Activated gamma-delta T cell (primary cell): Measurements from ENCODE around the gene VAMP4.
"Not testable (repeated sequence)": the region's sequence is repeated elsewhere in the genome, so short reads cannot be mapped to it uniquely, and the experiment has no call there.

ENCODE experiments used
- DNase-seq: peaks from one replicate; lab custom pipeline; 2025; lab: John Stamatoyannopoulos, UW

VAMP4 gene

GRCh38 chr1:171751221-171751620 is 9.4 kb upstream of the VAMP4 start:
- DNase-seq, result no peak

DNA sequence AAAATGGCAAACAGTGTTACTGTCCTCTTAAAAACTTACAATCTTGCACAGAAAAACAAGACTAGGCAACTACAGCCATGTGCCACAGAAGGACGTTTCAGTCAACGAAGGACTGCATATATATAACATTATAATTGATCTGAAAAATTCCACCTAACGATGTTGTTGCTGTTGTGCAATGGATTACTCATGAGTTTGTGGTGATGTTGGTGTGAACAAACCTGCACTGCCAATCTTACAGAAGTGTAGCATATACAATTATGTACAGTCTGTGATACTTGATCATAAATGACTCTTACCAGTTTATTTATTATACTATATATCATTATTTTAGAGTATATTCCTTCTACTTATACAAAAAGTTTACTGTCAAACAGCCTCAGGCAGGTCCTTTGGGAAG is 6.8 kb upstream of the VAMP4 start:
- DNase-seq, result no peak

- DNase-seq, result no peak
These were observed 3.1 kb upstream of the VAMP4 start for GRCh38 chr1:171744986-171745385.

DNA sequence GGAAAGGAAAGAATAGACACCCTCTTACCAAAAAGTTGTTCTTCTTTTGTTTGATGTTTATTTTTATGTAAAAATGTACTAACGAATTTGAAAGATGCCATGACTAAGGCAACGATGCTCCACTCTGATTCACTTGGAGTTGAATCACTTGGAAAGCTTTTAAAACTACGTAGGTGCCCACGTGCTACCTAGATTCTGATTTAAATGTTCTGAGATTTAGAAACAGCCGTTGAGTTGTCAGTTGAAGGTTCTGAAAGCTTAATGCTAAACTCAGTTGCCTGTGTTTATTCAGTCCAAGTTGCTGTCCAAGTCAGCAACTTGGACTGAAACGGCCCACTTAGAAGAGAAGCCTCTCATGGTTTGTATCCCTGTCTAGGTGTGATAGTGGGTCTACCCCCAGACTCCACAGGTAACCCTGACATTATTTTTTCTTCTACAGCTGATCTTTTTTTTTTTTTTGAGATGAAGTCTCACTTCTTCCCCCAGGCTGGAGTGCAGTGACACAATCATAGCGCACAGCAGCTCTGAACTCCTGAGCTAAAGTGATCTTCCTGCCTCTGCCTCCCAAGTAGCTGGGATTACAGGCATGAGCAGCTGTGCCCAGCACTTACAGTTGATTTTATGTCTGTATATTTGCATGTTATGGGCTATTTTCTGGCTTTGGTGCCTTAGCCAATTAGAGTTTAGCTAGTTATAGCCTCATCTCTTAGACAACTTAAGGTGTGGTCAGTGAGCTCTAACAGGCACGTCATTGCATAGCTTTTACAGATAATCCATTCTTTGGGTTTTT is 1.4 kb upstream of the VAMP4 start:
- no peak for DNase-seq

- no peak for DNase-seq
These were observed 685 bp upstream of the VAMP4 start for GRCh38 chr1:171742577-171742922.

DNA sequence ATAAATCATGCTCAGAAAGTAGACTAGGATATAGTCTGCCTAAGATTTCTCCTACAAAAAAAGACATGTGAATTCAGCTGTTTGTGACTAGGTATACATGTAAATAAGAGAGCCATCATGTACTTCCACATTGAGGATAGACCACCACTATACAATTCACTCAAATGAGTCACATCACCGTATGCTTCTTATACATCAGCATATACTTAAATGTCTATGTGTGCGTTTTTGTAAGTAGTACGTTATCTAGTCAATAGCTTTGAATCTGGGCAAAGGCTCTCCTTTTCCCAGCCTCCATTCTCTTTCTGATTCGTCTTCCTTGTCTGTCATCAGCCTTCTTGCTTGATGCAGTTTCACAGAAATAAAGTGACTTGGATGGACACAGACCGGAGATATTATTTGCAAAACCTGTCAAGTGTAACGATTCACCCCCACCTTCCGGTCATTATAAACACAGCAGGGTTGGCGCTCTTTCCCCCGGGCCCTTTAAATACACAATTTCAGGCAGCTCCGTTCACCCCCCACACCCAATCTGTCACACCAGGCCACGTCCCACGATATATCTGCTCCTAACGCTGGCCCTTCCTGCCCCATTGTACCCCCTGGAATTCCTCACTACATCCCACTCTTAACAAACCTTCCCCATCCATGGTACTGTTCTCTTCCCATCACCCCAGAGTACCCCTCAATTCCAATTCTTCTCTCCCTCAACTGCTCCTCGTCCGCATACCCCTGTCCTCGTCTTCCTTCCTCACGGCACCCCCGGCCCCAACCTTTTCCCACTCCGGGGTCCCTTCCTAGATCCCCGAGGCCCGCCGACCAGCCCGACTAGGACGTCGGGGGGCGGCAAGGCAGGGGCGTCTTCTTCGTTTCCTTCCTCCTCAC is 636 bp downstream of the VAMP4 start:
- DNase-seq, result no peak

DNA sequence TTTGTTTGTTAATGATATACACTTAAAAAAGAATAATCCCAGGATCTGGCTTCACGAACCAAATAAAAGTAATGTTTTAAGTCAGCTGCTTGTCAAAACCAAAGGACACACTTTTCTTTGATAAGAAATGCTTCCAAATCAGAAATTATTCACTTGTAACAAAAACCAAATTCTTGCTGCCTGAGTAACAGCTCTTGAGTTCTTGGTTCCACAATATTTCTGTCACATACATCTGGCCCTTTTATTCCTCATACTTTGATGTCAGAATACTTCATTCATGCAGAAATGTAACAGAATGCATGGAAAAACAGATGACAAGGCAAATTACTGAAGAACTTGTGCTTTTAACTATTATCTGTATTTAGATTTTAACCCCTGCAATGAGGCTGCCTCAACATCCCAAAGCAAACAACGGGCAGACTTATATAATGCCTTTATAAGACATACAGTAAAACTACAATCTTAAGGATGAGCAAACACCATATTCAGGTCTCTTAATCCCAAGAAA is 1.5 kb downstream of the VAMP4 start:
- no peak for DNase-seq

DNA sequence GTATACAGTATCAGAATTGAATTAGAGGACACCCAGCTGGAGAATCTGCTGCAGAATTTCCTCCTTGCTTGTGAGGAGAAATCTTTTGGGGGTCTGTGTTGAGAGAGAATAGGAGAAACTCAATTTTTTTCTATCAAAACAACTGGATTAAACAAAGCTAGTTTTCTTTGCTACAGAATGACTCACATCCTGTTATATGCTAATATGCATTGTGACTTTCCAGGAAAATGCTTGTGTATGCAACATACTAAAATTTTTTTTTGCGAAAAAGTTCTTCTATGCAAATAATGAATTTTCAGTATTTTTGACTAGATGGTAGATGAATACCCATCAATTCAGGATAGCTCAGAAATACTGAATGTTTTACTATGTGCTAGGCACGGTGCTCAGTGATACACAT is 2.2 kb downstream of the VAMP4 start:
- no peak for DNase-seq

DNA sequence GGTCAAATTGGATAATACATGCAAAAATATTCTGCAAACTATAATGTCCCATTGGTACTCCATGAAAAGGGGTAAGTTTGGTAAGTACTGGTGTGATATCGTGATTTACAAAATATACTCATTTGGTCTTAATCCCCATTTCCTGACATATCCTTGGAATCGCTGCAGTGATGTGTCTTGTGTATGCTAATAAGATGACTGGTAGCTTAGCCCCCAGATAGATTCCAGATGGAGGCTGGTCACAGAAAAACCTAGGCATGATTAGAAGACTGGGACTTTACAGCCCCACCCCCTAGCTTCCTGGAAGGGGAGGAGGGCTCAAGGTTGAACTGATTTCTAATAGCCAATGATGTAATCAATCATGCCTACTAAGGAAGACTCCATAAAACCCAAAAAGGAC is 3.0 kb downstream of the VAMP4 start:
- no peak for DNase-seq

DNA sequence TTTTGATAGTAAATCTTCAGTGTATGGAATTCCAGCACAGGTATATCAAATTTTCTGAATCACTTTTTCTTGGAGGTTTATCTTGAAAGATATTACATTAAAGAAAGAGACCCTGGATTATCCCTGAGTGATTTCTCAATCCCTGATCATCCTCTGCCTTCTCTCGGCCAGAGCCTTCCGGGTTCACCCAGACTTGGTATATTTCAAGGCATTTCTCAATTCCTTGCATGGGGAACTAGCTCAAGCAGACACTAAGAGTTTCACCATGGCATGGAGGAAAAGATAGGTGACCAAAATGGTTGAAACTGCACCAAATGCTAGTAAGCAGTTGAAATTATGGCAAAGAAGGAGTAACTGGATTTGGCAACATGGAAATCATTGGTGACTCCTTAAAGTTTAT is 5.7 kb downstream of the VAMP4 start:
- no peak for DNase-seq

GRCh38 chr1:171730052-171730451 is 11.8 kb downstream of the VAMP4 start:
- DNase-seq, result no peak

DNA sequence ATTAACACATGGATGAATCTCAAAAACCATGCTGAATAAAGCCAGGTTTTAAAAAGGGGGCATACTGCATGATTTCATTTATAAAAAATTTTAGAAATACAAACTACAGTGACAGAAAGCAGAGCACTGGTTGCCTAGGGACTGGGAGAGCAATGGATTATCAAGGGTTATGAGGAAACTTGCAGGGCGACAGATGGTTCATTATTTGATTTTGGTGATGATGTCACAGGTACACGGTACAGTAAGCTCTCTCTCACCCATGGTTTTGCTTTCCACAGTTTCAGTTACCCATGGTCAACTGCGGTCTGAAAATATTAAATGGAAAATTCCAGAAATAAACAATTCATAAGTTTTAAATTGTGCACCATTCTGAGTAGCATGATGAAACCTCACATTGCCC is 14.1 kb downstream of the VAMP4 start:
- DNase-seq, result no peak

GRCh38 chr1:171723180-171723579 is 18.7 kb downstream of the VAMP4 start:
- DNase-seq, result not testable (repeated sequence)

DNA sequence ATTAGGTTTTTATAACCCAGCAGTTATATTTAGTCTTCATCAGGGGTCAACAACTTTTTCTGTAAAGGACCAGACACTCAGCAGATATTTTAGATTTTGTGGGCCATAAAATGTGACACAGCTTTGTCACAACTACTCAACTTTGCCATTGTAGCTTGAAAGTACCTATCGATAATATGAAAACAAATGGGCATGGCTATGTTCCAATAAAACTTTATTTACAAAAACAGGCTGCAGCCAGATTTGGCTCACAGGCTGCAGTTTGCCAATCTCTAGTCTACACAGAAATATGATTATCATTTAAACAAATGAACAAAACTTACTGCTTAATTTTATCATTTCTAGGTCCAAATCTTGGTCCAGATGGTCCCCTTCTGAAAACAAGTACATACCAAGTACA is 23.0 kb downstream of the VAMP4 start:
- no peak for DNase-seq

GRCh38 chr1:171718216-171718615 is 23.6 kb downstream of the VAMP4 start:
- DNase-seq, result no peak

- DNase-seq, result no peak
These were observed 24.7 kb downstream of the VAMP4 start for GRCh38 chr1:171717062-171717718.

DNA sequence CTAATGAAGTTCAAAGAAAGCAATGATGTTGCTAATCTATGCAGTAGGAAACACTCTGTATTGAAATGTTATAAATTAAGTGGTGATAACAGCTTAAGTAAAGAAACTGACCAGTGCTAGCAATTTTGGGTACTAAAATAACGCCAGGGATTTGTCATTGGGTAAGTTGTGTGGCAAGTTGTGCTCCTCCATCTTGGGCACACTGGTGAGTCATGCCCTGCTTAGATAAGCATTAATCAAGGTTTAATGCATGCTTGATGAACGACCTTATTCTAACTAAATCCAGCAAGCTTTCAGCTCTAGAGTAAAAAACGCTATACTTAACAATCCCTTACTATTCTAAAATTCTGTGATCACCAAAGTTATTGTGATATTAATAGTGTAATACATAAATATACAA is 25.2 kb downstream of the VAMP4 start:
- DNase-seq, result no peak

GRCh38 chr1:171715813-171716251 is 26.0 kb downstream of the VAMP4 start:
- no peak for DNase-seq

DNA sequence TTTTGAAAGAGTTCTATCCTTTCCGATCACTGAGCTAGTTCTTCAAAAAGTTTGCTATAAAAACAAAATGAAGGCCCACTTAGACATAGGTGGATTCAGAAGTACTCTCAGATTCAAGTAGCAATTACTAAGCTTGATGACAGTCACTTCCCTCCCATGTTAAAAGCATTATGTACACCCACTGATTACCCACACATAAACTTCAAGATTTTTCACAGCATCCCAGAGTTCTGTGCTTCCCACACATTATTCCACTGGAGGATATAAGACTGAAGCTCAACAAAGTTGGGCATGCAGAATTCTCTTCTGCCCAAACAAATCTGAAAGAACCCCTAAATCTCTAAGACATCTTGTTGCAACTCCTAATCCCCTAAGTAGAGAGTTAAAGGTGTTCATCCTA is 29.5 kb downstream of the VAMP4 start:
- no peak for DNase-seq

DNA sequence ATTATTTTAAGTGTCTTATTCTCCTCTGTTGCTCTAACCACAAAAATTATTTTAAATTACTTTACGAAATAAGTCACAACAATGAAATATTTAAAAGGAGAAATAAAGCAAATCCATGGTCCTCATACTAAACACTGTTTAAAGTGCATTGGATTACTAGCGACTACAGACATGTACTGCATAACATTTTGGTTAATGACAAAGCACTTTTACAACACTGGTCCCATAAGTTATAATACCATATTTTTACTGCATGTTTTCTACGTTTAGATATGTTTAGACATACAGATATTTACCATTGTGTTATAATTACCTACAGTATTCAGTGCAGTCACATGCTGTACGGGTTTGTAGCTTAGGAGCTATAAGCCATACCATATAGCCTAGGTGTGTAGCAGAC is 30.2 kb downstream of the VAMP4 start:
- no peak for DNase-seq

DNA sequence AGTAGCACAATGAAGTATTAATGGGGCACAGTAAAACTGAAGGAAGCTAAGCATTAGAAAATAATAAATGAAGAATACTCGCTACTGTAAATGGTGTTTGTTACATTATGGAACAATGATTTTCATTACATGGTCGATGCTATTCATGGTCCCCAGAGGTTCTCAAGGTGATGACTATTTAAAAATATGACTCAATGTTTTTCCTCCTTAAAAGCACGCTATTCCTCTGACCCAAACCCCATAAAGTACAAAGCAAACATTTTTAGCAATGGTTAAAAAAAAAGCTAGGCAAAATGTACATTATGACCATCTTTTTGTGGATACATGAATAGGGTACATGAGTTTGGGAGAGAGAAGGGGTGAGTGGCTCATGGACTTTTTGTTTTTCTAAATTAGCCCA is 34.3 kb downstream of the VAMP4 start:
- no peak for DNase-seq

DNA sequence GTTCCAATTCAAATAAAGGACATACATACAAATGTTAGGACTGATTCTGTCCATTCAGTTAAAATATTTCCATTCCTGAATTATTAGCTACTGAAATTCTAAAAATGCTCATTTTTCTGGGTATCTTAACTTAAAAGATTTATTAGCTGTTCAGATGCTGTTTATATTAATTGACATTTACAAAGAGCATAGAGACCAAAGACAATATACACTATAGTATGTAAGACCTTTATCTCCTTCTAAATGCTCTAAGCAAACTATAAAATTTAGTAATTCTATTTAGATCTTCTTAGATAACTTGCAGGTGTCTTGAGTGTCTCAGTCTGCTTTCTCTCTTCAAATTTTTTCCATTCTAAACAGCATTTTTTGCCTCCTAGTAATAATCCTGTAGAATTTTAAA is 39.3 kb downstream of the VAMP4 start:
- DNase-seq, result no peak

- no peak for DNase-seq
These were observed 42.3 kb downstream of the VAMP4 start for GRCh38 chr1:171699531-171699930.
